ENCODE measurements around the gene NOS1AP.

GRCh38 chr1:162094271-162094670 is 24.8 kb downstream of the NOS1AP start:
- TF ChIP-seq POLR2A (IDR thresholded peaks at IDR 0.05; ENCODE audit: low read depth, low read length) (no peak), POLR2AphosphoS5 (IDR thresholded peaks at IDR 0.05; ENCODE audit: low read depth, low read length) (no peak)
